ENCODE data around the gene PHF12.
A peak's percentile ranks its signal among the peaks of the same experiment; 100 is the strongest.
"Not testable (repeated sequence)": the region's sequence is repeated elsewhere in the genome, so short reads cannot be mapped to it uniquely, and the experiment has no call there.

Gene PHF12

GRCh38 chr17:28935744-28936460 is 15.4 kb downstream of the PHF12 start:
- H3K4me3 ChIP-seq (ENCODE audit: low read depth, low read length) = no peak overlapping the region
- no peak for DNase-seq (ENCODE audit: low read depth)
- TF ChIP-seq CTCF (IDR thresholded peaks at IDR 0.05; ENCODE audit: insufficient read depth, low read depth, low read length, missing control alignments) = no peak

- H3K4me3 ChIP-seq (ENCODE audit: low read depth, low read length); DNase-seq (ENCODE audit: low read depth): not testable (repeated sequence)
Observed at GRCh38 chr17:28934508-28934907, 16.8 kb downstream of the PHF12 start.

GRCh38 chr17:28929787-28930186 is 21.5 kb downstream of the PHF12 start:
- no peak for DNase-seq (ENCODE audit: low read depth)
- no peak overlapping the region for H3K4me3 ChIP-seq (ENCODE audit: low read depth, low read length)
- TF ChIP-seq CTCF (IDR thresholded peaks at IDR 0.05; ENCODE audit: insufficient read depth, low read depth, low read length, missing control alignments) = no peak

- DNase-seq (ENCODE audit: low read depth) = peak; percentile 83
- TF ChIP-seq CTCF (IDR thresholded peaks at IDR 0.05; ENCODE audit: insufficient read depth, low read depth, low read length, missing control alignments) = no peak
- H3K4me3 ChIP-seq (ENCODE audit: low read depth, low read length) = no peak overlapping the region
Observed at GRCh38 chr17:28928061-28928460, 23.3 kb downstream of the PHF12 start.

- TF ChIP-seq CTCF (IDR thresholded peaks at IDR 0.05; ENCODE audit: insufficient read depth, low read depth, low read length, missing control alignments) = no peak
- no peak overlapping the region for H3K4me3 ChIP-seq (ENCODE audit: low read depth, low read length)
- no peak for DNase-seq (ENCODE audit: low read depth)
Observed at GRCh38 chr17:28926786-28927185, 24.5 kb downstream of the PHF12 start.

- no peak for TF ChIP-seq CTCF (IDR thresholded peaks at IDR 0.05; ENCODE audit: insufficient read depth, low read depth, low read length, missing control alignments)
- no peak for DNase-seq (ENCODE audit: low read depth)
- no peak overlapping the region for H3K4me3 ChIP-seq (ENCODE audit: low read depth, low read length)
Observed at GRCh38 chr17:28926366-28926765, 25.0 kb downstream of the PHF12 start.

GRCh38 chr17:28925912-28926365 is 25.4 kb downstream of the PHF12 start:
- TF ChIP-seq CTCF (IDR thresholded peaks at IDR 0.05; ENCODE audit: insufficient read depth, low read depth, low read length, missing control alignments) = no peak

More at GRCh38 chr17:28925912-28926365, 25.4 kb downstream of the PHF12 start:
- DNase-seq (ENCODE audit: low read depth) = peak; percentile 60
- H3K4me3 ChIP-seq (ENCODE audit: low read depth, low read length) = no peak overlapping the region

Measured in GM12865 (cell line).